Tibial nerve (tissue), 4 donors: Measurements from ENCODE around the gene EXOC3L1. TPM values are rescaled to one million over a fixed set of nuclear protein-coding genes. Genes with fewer than 3 reads are reported as not detected.

Source experiments
- DNase-seq, 2 donors: peaks; one replicate each; pipeline ENCODE4 v3.0.0-alpha.2; 2019; ENCODE audit warnings: low spot score in 2 of 2
- H3K27ac ChIP-seq, 4 donors: fragments of 200-600 bp; sonication (generic) in 3 of 4; one replicate each; pipeline ENCODE4 v1.5.1; 2017 to 2019; ENCODE audit warnings: mild to moderate bottlenecking in 1 of 4
- H3K27me3 ChIP-seq, 2 donors: fragments of 200-600 bp; sonication (generic) in 1 of 2; one replicate each; pipeline versions ENCODE4 v1.5.1 to v1.6.0; 2017 to 2019
- H3K36me3 ChIP-seq, 3 donors: fragments of 200-600 bp; sonication (generic); one replicate each; pipeline ENCODE4 v1.5.1; 2018 to 2019
- H3K4me1 ChIP-seq, 4 donors: fragments of 200-600 bp; sonication (generic) in 3 of 4; one replicate each; pipeline ENCODE4 v1.5.1; 2017 to 2019
- H3K4me3 ChIP-seq, 4 donors: fragments of 200-600 bp; sonication (generic) in 3 of 4; one replicate each; pipeline ENCODE4 v1.5.1; 2017 to 2019; ENCODE audit warnings: mild to moderate bottlenecking in 1 of 4, moderate library complexity in 1 of 4
- H3K9me3 ChIP-seq, 4 donors: fragments of 200-600 bp; sonication (generic) in 3 of 4; one replicate each; pipeline ENCODE4 v1.5.1; 2017 to 2019
- EP300 ChIP-seq, 2 donors: sonication (generic); formaldehyde crosslinking; IDR thresholded peaks; one replicate each; pipeline ENCODE4 v1.6.1; 2017; ENCODE audit warnings: antibody characterized with exemption in 2 of 2, mild to moderate bottlenecking in 1 of 2
- POLR2A ChIP-seq, 2 donors: fragments of 450-650 bp; IDR thresholded peaks; one replicate each; pipeline ENCODE4 v1.6.1; 2017; ENCODE audit warnings: antibody characterized with exemption in 2 of 2, mild to moderate bottlenecking in 2 of 2, moderate library complexity in 2 of 2
- WGBS, 2 donors: methylation state at CpG; one replicate each; pipeline ENCODE4 v1.1.5; 2018; 5-methylcytosine and 5-hydroxymethylcytosine counted together
- total RNA-seq, 4 donors: library from RNA; depleted of rRNA; stranded (reverse); fragments of >200 nt; gene quantifications; one replicate each; pipeline ENCODE4 v1.1.0, GENCODE V29; 2016
- TF ChIP-seq, protein P1 (sequence below), 5 experiments: fragments of 200-600 bp in 3 of 5; fragments of 450-650 bp in 2 of 5; sonication (generic) in 3 of 5; IDR thresholded peaks; one replicate each; pipeline ENCODE4 v1.5.1; 2016 to 2019; ENCODE audit warnings: antibody characterized with exemption in 5 of 5, mild to moderate bottlenecking in 3 of 5, moderate library complexity in 2 of 5

The EXOC3L1 gene
- total RNA-seq, 4 donors from 2014 or later, result 0.66 to 3.9 (median 2.6) TPM

DNA sequence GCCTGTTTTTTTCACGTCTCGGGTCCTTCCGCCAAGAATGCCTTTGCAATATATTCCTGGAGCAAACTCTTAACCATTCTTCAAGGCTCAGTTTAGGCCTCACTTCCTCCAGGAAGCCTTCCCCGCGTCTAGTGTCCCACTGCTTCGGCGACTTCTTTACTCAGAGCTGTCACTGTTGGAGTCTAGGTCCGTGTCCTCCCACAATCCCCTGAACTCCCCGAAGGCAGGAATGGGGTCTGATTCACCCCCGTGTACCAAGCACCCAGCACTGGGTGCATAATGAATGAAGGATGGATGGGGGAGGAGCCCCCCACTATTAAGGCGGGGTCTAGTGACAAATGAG is 6.7 kb downstream of the EXOC3L1 start:
- H3K9me3 ChIP-seq, result no peaks in the 10 kb centered on the region
- no peaks in the 10 kb centered on the region for H3K36me3 ChIP-seq
- H3K4me3 ChIP-seq, result peak overlapping the region in 3 of 4 donors; percentile 62 to 76 (median 74)
- DNase-seq, result no peak
- WGBS, 2 donors, result 6 to 7% methylated on average over 11 of the region's 11 CpGs
- TF ChIP-seq EP300 (IDR thresholded peaks at IDR 0.05) (no peak), POLR2A (IDR thresholded peaks at IDR 0.05) (no peak)
- TF ChIP-seq, protein P1, sequence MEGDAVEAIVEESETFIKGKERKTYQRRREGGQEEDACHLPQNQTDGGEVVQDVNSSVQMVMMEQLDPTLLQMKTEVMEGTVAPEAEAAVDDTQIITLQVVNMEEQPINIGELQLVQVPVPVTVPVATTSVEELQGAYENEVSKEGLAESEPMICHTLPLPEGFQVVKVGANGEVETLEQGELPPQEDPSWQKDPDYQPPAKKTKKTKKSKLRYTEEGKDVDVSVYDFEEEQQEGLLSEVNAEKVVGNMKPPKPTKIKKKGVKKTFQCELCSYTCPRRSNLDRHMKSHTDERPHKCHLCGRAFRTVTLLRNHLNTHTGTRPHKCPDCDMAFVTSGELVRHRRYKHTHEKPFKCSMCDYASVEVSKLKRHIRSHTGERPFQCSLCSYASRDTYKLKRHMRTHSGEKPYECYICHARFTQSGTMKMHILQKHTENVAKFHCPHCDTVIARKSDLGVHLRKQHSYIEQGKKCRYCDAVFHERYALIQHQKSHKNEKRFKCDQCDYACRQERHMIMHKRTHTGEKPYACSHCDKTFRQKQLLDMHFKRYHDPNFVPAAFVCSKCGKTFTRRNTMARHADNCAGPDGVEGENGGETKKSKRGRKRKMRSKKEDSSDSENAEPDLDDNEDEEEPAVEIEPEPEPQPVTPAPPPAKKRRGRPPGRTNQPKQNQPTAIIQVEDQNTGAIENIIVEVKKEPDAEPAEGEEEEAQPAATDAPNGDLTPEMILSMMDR (IDR thresholded peaks at IDR 0.05), result no peak
- H3K4me1 ChIP-seq, result peaks cover 0 to 48% (median 22%) of the 10 kb centered on the region in 4 donors
- H3K27me3 ChIP-seq, result peaks cover 0 to 6% of the 10 kb centered on the region in 2 donors
- peak overlapping the region; percentile 92 to 99 (median 94) for H3K27ac ChIP-seq

DNA sequence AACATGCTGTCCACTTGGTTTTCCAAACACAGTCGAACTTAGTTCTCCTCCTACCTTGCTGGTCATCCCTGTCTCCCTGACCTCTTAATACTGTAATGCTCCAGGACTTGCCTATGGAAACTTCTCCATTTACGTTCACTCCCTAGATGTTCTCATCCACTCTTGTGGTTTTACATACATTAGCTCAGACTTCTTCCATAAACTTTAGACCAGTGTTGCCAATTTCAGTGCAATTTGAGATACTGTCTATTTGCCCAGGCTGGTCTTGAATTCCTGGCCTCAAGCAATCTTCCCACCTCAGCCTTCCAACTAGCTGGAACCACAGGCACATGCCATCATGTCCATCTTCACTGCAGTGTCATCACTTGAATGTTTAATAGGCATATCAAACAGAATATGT is 7.6 kb downstream of the EXOC3L1 start:
- peaks cover 0 to 57% (median 25%) of the 10 kb centered on the region in 4 donors for H3K4me1 ChIP-seq

DNA sequence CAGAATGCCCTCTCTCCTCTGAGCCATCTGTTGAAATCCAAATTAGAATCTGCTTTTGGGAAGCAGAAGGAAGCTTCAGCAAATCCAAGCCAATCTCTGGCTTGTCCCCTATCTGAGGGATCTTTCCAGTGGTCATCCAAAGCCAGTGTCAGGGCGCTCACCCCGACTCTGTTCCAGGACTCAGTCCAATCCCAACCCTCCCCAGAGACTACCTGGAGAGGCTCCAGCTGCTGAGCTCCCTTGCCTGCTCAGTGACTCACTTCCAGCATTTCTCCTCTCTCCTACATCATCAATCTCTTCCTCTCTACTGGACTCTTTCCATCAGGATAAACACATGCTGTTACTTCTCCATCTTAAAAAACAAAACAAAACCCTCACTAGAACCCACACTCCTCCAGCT is 8.6 kb downstream of the EXOC3L1 start:
- Histone ChIP-seq H3K4me3 (no peak overlapping the region), H3K36me3 (no peaks in the 10 kb centered on the region), H3K27me3 (peaks cover 0 to 13% of the 10 kb centered on the region in 2 donors), H3K9me3 (no peaks in the 10 kb centered on the region), H3K4me1 (peaks cover 0 to 57% (median 25%) of the 10 kb centered on the region in 4 donors), H3K27ac (peak overlapping the region in 3 of 4 donors; percentile 21 to 58 (median 40))
- DNase-seq, result peak in 1 of 2 donors; percentile 33
- TF ChIP-seq POLR2A (IDR thresholded peaks at IDR 0.05) (no peak), EP300 (IDR thresholded peaks at IDR 0.05) (no peak)
- TF ChIP-seq, protein P1 (IDR thresholded peaks at IDR 0.05), result no peak
- 39 to 51% methylated on average over 2 of the region's 2 CpGs for WGBS, 2 donors

More for the DNA sequence above, 7.6 kb downstream of the EXOC3L1 start:
- DNase-seq, result no peak
- Histone ChIP-seq H3K27ac (peak overlapping the region in 2 of 4 donors; percentile 92 to 99), H3K27me3 (peaks cover 0 to 13% of the 10 kb centered on the region in 2 donors), H3K36me3 (no peaks in the 10 kb centered on the region), H3K4me3 (no peak overlapping the region), H3K9me3 (no peaks in the 10 kb centered on the region)
- 79 to 83% methylated on average over 2 of the region's 2 CpGs for WGBS, 2 donors
- TF ChIP-seq, protein P1 (IDR thresholded peaks at IDR 0.05), result no peak
- TF ChIP-seq EP300 (IDR thresholded peaks at IDR 0.05) (no peak), POLR2A (IDR thresholded peaks at IDR 0.05) (no peak)

DNA sequence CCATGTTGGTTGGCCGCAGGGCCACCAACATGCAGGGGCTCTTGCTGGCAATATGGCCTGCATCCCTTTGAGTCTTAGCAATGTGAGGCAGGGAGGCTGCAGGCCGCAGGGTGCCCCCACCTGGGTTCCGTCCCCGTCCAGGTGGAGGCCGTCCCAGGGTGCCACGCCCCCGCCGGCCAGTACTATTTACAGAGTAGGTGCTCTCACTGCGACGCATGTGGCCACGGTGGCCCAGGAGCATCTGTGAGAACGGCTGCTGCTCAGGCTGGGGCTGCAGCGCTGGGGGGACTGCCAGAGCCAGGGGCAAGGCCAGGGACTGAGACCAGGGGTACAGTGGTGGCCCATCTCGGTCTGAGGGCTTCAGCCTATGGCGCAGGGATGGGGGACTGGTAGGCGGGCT is 9.8 kb downstream of the EXOC3L1 start:
- TF ChIP-seq, protein P1 (IDR thresholded peaks at IDR 0.05), result no peak
- TF ChIP-seq POLR2A (IDR thresholded peaks at IDR 0.05), result no peak
- no peak for TF ChIP-seq EP300 (IDR thresholded peaks at IDR 0.05)
- peaks cover 0 to 49% (median 18%) of the 10 kb centered on the region in 4 donors for H3K4me1 ChIP-seq
- WGBS, 2 donors, result 92 to 95% methylated on average over 15 to 16 of the region's 16 CpGs
- no peak for DNase-seq
- H3K4me3 ChIP-seq, result no peak overlapping the region
- no peak overlapping the region for H3K27ac ChIP-seq
- peaks cover 0 to 13% of the 10 kb centered on the region in 2 donors for H3K27me3 ChIP-seq
- H3K9me3 ChIP-seq, result no peaks in the 10 kb centered on the region
- no peaks in the 10 kb centered on the region for H3K36me3 ChIP-seq

DNA sequence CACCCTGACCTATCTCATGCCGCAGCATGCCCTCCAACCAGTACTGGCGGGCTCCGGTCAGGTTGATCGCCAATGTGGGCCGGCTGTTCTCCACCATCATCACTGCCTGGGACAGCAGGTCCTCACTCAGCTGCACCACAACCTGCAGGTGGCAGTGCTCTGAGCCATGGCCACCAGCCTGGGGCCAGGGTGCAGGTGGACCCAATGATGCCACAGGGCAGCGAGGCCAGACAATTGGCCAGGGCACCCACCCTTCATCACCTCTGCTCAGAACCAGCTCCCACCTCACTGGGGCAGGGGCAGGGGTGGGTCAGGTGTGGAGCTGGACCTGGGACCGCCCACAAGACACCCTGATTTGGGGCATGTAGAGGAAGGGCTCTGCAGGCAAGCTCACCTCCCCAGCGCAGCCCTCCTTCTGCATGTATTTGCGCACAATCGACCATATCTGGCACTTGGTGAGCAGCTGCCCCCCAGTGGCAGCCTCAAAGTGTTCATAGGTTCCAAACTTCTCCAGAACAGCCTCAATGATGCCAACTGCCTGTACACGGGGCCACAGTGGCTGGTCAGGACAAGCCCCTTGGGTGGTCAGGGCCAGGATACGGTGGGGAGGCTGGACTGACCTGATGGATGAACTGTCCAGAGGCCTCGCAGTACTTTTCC is 10.4 kb downstream of the EXOC3L1 start:
- H3K4me3 ChIP-seq, result no peak overlapping the region
- TF ChIP-seq, protein P1 (IDR thresholded peaks at IDR 0.05), result no peak
- no peak for TF ChIP-seq EP300 (IDR thresholded peaks at IDR 0.05)
- TF ChIP-seq POLR2A (IDR thresholded peaks at IDR 0.05), result no peak
- H3K9me3 ChIP-seq, result no peaks in the 10 kb centered on the region
- peaks cover 0 to 14% of the 10 kb centered on the region in 2 donors for H3K27me3 ChIP-seq
- H3K27ac ChIP-seq, result no peak overlapping the region
- DNase-seq, result no peak
- 88 to 93% methylated on average over 9 to 10 of the region's 13 CpGs for WGBS, 2 donors
- no peaks in the 10 kb centered on the region for H3K36me3 ChIP-seq
- peaks cover 0 to 49% (median 16%) of the 10 kb centered on the region in 4 donors for H3K4me1 ChIP-seq
